Pancreas (tissue), 10 donors: ENCODE measurements around the gene CCDC190. TPM values are rescaled to one million over a fixed set of nuclear protein-coding genes. Genes with fewer than 3 reads are reported as not detected.

ENCODE experiments used
- ATAC-seq, 4 donors: fragments of 200-7000 bp; cut with Tn5 transposase; one replicate each; pipeline versions ENCODE4 v1.8.0 to v1.9.1; 2020; ENCODE audit warnings: mild to moderate bottlenecking in 4 of 4, moderate library complexity in 4 of 4
- DNase-seq, 6 donors: peaks; one replicate each; pipeline ENCODE4 v3.0.0-alpha.2; 2020
- FAIRE-seq: peaks from 2 replicates; lab custom pipeline; 2012; peaks lifted over from hg19 to GRCh38; lab: Jason Lieb, UNC
- H3K27ac ChIP-seq, 4 donors: fragments of 200-600 bp; sonication (generic); 1 replicate in 3 of 4; 2 replicates in 1 of 4; pipeline versions ENCODE4 v1.5.0 to v1.8.0; 2020
- H3K27me3 ChIP-seq, 4 donors: fragments of 200-600 bp; one replicate each; pipeline ENCODE4 v1.8.0; 2021
- H3K36me3 ChIP-seq, 3 donors: fragments of 200-600 bp; sonication (generic) in 1 of 3; one replicate each; pipeline versions ENCODE4 v1.5.0 to v1.8.0; 2020 to 2021
- H3K4me1 ChIP-seq, 3 donors: fragments of 200-600 bp; one replicate each; pipeline ENCODE4 v1.8.0; 2021
- H3K4me3 ChIP-seq, 4 donors: fragments of 200-600 bp; sonication (generic) in 2 of 4; one replicate each; pipeline versions ENCODE4 v1.5.0 to v1.8.0; 2020 to 2021
- H3K9me3 ChIP-seq, 4 donors: fragments of 200-600 bp; one replicate each; pipeline ENCODE4 v1.8.0; 2021
- WGBS, 2 donors: extraction: QIAGEN DNeasy Blood & Tissue Kit; methylation state at CpG; one replicate each; pipeline ENCODE4 v1.1.7; 2013; 5-methylcytosine and 5-hydroxymethylcytosine counted together
- intact Hi-C, 3 donors: fragments of 100-400 bp; cut with DNase I; formaldehyde crosslinking; loops; one replicate each; pipeline versions ENCODE4 v1.11.1 to v1.14.2; 2022
- polyA plus RNA-seq, 2 donors: library from polyadenylated mRNA; stranded (reverse); fragments of 200-250 nt; gene quantifications; one replicate each; pipeline ENCODE4 v1.2.3, GENCODE V29; 2013
- total RNA-seq, 6 donors: library from RNA; stranded (reverse); fragmentation: NEBNext Ultra II Directional in 4 of 6; extraction: Animal tissue kit (Norgen Biotek cat#: 25700) in 4 of 6; gene quantifications; one replicate each; pipeline versions ENCODE4 v1.2.1 to v1.2.4, GENCODE V29; 2021 to 2023
- TF ChIP-seq, protein P1 (sequence below), 4 donors: fragments of 200-600 bp; sonication (generic) in 3 of 4; IDR thresholded peaks; one replicate each; pipeline versions ENCODE4 v1.5.0 to v1.8.0; 2021; ENCODE audit warnings: antibody characterized with exemption in 4 of 4
- donor health status: healthy with polysubstance abuse.
- donor health status: DM: no; HTN: no; CAD: no; lungs with moderate emphysema.
- donor health status: DM: no; HTN: no; CAD: no.
- donor health status: control.
- donor health status: control.
- donor health status: Bipolar disorder and iron deficiency.
- donor health status: DM: yes; HTN: yes; CAD: no.
- donor health status: DM: no; HTN: no; CAD: no.
- donor health status: DM: no; HTN: no; CAD: no.
- donor health status: DM: yes; HTN: yes; CAD: no.

Gene CCDC190
- total and polyA plus RNA-seq, 8 donors = not detected

DNA sequence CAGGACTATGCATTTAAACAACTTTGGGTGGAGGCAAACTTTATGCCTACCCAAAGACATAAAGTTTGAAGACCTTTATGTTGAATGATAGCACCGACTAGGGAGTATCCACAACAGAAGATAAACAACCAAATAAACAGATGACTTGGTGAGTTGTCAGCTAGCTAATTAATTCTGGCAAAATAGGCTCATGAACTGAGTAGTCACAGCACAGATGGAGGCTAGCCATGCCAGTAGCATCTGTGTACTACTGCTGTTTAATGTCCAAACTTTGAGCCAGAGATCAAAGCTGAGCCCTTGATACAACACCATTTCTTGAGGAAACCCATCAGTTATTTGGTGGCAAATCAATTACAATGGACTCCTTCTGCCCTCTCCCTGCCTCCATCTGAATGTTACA, 40.3 kb upstream of the CCDC190 start:
- Histone ChIP-seq H3K27ac (no peak overlapping the region), H3K4me3 (no peak overlapping the region), H3K27me3 (no peaks in the 10 kb centered on the region), H3K36me3 (no peaks in the 10 kb centered on the region), H3K4me1 (no peaks in the 10 kb centered on the region), H3K9me3 (no peaks in the 10 kb centered on the region)
- ATAC-seq (no peak), DNase-seq (no peak), FAIRE-seq (no peak)
- intact Hi-C loops = no loop called here
- TF ChIP-seq, protein P1, sequence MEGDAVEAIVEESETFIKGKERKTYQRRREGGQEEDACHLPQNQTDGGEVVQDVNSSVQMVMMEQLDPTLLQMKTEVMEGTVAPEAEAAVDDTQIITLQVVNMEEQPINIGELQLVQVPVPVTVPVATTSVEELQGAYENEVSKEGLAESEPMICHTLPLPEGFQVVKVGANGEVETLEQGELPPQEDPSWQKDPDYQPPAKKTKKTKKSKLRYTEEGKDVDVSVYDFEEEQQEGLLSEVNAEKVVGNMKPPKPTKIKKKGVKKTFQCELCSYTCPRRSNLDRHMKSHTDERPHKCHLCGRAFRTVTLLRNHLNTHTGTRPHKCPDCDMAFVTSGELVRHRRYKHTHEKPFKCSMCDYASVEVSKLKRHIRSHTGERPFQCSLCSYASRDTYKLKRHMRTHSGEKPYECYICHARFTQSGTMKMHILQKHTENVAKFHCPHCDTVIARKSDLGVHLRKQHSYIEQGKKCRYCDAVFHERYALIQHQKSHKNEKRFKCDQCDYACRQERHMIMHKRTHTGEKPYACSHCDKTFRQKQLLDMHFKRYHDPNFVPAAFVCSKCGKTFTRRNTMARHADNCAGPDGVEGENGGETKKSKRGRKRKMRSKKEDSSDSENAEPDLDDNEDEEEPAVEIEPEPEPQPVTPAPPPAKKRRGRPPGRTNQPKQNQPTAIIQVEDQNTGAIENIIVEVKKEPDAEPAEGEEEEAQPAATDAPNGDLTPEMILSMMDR (IDR thresholded peaks at IDR 0.05) = no peak
- WGBS, 2 donors = 50 to 59% methylated on average over 1 of the region's 1 CpG

- DNase-seq (no peak), ATAC-seq (peak in 2 of 4 donors; percentile 36 to 57), FAIRE-seq (no peak)
- Histone ChIP-seq H3K4me3 (no peak overlapping the region), H3K27ac (no peak overlapping the region), H3K36me3 (no peaks in the 10 kb centered on the region), H3K27me3 (no peaks in the 10 kb centered on the region), H3K4me1 (no peaks in the 10 kb centered on the region), H3K9me3 (no peaks in the 10 kb centered on the region)
- 58 to 65% methylated on average over 5 of the region's 5 CpGs for WGBS, 2 donors
- TF ChIP-seq, protein P1 (IDR thresholded peaks at IDR 0.05) = no peak
- intact Hi-C loops = no loop called here
Observed at GRCh38 chr1:162899422-162900146, 38.6 kb upstream of the CCDC190 start.

GRCh38 chr1:162893612-162893908, 32.6 kb upstream of the CCDC190 start:
- no peaks in the 10 kb centered on the region for H3K4me1 ChIP-seq
- H3K27me3 ChIP-seq = no peaks in the 10 kb centered on the region
- H3K9me3 ChIP-seq = no peaks in the 10 kb centered on the region
- H3K4me3 ChIP-seq = no peak overlapping the region
- intact Hi-C loops = no loop called here
- no peaks in the 10 kb centered on the region for H3K36me3 ChIP-seq
- DNase-seq = no peak
- no peak for FAIRE-seq
- no peak overlapping the region for H3K27ac ChIP-seq
- no peak for ATAC-seq
- TF ChIP-seq, protein P1 (IDR thresholded peaks at IDR 0.05) = no peak

GRCh38 chr1:162892906-162893611, 32.1 kb upstream of the CCDC190 start:
- 38 to 47% methylated on average over 5 of the region's 5 CpGs for WGBS, 2 donors
- intact Hi-C loops = no loop called here
- no peak for DNase-seq
- Histone ChIP-seq H3K4me3 (no peak overlapping the region), H3K9me3 (no peaks in the 10 kb centered on the region), H3K27me3 (no peaks in the 10 kb centered on the region), H3K27ac (no peak overlapping the region), H3K4me1 (no peaks in the 10 kb centered on the region), H3K36me3 (no peaks in the 10 kb centered on the region)
- ATAC-seq = no peak
- TF ChIP-seq, protein P1 (IDR thresholded peaks at IDR 0.05) = no peak
- no peak for FAIRE-seq

GRCh38 chr1:162889989-162890388, 29.0 kb upstream of the CCDC190 start:
- DNase-seq (no peak), ATAC-seq (peak in 2 of 4 donors; percentile 43 to 67), FAIRE-seq (no peak)
- no peaks in the 10 kb centered on the region for H3K9me3 ChIP-seq
- no peaks in the 10 kb centered on the region for H3K4me1 ChIP-seq
- H3K36me3 ChIP-seq = no peaks in the 10 kb centered on the region
- WGBS, 2 donors = 11 to 18% methylated on average over 2 of the region's 2 CpGs
- no peak overlapping the region for H3K4me3 ChIP-seq
- no peak overlapping the region for H3K27ac ChIP-seq
- H3K27me3 ChIP-seq = no peaks in the 10 kb centered on the region
- TF ChIP-seq, protein P1 (IDR thresholded peaks at IDR 0.05) = no peak
- intact Hi-C loops = no loop called here
